Lung (tissue), 12 donors: ENCODE results near the gene ANK3. TPM values are rescaled to one million over a fixed set of nuclear protein-coding genes. Genes with fewer than 3 reads are reported as not detected.

Experiments used
- ATAC-seq: fragments of 200-7000 bp; cut with Tn5 transposase; one replicate; pipeline ENCODE4 v1.9.1; 2020; ENCODE audit warnings: moderate number of reproducible peaks; ENCODE audit not compliant: insufficient read depth, low FRiP score
- DNase-seq, 3 donors: peaks; one replicate each; pipeline ENCODE4 v3.0.0-alpha.2; 2013 to 2017
- H3K27ac ChIP-seq, 2 donors: one replicate each; pipeline ENCODE4 v1.5.1; 2013; ENCODE audit warnings: mild to moderate bottlenecking in 2 of 2, moderate library complexity in 2 of 2, control low read depth in 1 of 2, inconsistent platforms in 1 of 2, low read depth in 1 of 2, low read length in 1 of 2
- H3K27me3 ChIP-seq, 3 donors: one replicate each; pipeline ENCODE4 v1.5.1; 2013; ENCODE audit warnings: low read length in 2 of 3; ENCODE audit not compliant: control insufficient read depth in 3 of 3, insufficient read depth in 3 of 3
- H3K36me3 ChIP-seq, 4 donors: one replicate each; pipeline ENCODE4 v1.5.1; 2013; ENCODE audit warnings: low read length in 4 of 4, mild to moderate bottlenecking in 1 of 4, moderate library complexity in 1 of 4; ENCODE audit not compliant: control insufficient read depth in 4 of 4, insufficient read depth in 4 of 4
- H3K4me1 ChIP-seq, 5 donors: one replicate each; pipeline ENCODE4 v1.5.1; 2013; ENCODE audit warnings: low read length in 5 of 5, mild to moderate bottlenecking in 2 of 5, moderate library complexity in 1 of 5; ENCODE audit not compliant: control insufficient read depth in 5 of 5, insufficient read depth in 5 of 5
- H3K4me3 ChIP-seq: one replicate; pipeline ENCODE4 v1.5.1; 2013; ENCODE audit warnings: mild to moderate bottlenecking, control low read depth, moderate library complexity
- H3K9ac ChIP-seq, 2 donors: one replicate each; pipeline ENCODE4 v1.5.1; 2013; ENCODE audit warnings: low read length in 2 of 2, control low read depth in 1 of 2; ENCODE audit not compliant: insufficient read depth in 1 of 2
- H3K9me3 ChIP-seq, 4 donors: one replicate each; pipeline ENCODE4 v1.5.1; 2013; ENCODE audit warnings: low read length in 3 of 4, mild to moderate bottlenecking in 1 of 4, moderate library complexity in 1 of 4; ENCODE audit not compliant: control insufficient read depth in 4 of 4, insufficient read depth in 3 of 4
- WGBS, 2 donors: extraction: QIAGEN DNeasy Blood & Tissue Kit; methylation state at CpG; one replicate each; pipeline ENCODE4 v1.1.7; 2013; 5-methylcytosine and 5-hydroxymethylcytosine counted together
- polyA plus RNA-seq, 2 donors: library from polyadenylated mRNA; stranded (reverse); fragments of 200-250 nt; gene quantifications; one replicate each; pipeline ENCODE4 v1.2.1, GENCODE V29; 2013
- total RNA-seq, 2 donors: library from RNA; depleted of rRNA in 1 of 2; stranded (reverse); fragments of >200 nt in 1 of 2; gene quantifications; one replicate each; pipeline ENCODE4 v1.2.1, GENCODE V29; 2014 to 2021
- TF ChIP-seq, protein P1 (sequence below): IDR thresholded peaks from 2 replicates; pipeline ENCODE4 v1.5.1; 2012; ENCODE audit warnings: mild to moderate bottlenecking; ENCODE audit errors: control extremely low read depth, extremely low read depth
- donor health status: control.
- donor health status: control.
- donor health status: Bipolar disorder and iron deficiency.
- donor health status: healthy.
- donor health status: DM: yes; HTN: yes; CAD: no.

ANK3 gene
- total and polyA plus RNA-seq, 4 donors, result 10.4 to 96.0 (median 46.4) TPM

GRCh38 chr10:60028081-60028480 is 361.6 kb downstream of the ANK3 start:
- DNase-seq (no peak), ATAC-seq (no peak)
- Histone ChIP-seq H3K36me3 (peaks cover 0 to 3% (median 0%) of the 10 kb centered on the region in 4 donors), H3K9me3 (peaks cover 0 to 2% (median 0%) of the 10 kb centered on the region in 4 donors), H3K9ac (no peak overlapping the region), H3K4me3 (no peak overlapping the region), H3K27me3 (no peaks in the 10 kb centered on the region), H3K4me1 (peaks cover 2 to 31% (median 3%) of the 10 kb centered on the region in 5 donors), H3K27ac (no peak overlapping the region)
- 87 to 91% methylated on average over 1 of the region's 1 CpG for WGBS, 2 donors
- TF ChIP-seq, protein P1, sequence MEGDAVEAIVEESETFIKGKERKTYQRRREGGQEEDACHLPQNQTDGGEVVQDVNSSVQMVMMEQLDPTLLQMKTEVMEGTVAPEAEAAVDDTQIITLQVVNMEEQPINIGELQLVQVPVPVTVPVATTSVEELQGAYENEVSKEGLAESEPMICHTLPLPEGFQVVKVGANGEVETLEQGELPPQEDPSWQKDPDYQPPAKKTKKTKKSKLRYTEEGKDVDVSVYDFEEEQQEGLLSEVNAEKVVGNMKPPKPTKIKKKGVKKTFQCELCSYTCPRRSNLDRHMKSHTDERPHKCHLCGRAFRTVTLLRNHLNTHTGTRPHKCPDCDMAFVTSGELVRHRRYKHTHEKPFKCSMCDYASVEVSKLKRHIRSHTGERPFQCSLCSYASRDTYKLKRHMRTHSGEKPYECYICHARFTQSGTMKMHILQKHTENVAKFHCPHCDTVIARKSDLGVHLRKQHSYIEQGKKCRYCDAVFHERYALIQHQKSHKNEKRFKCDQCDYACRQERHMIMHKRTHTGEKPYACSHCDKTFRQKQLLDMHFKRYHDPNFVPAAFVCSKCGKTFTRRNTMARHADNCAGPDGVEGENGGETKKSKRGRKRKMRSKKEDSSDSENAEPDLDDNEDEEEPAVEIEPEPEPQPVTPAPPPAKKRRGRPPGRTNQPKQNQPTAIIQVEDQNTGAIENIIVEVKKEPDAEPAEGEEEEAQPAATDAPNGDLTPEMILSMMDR, result no peak

DNA sequence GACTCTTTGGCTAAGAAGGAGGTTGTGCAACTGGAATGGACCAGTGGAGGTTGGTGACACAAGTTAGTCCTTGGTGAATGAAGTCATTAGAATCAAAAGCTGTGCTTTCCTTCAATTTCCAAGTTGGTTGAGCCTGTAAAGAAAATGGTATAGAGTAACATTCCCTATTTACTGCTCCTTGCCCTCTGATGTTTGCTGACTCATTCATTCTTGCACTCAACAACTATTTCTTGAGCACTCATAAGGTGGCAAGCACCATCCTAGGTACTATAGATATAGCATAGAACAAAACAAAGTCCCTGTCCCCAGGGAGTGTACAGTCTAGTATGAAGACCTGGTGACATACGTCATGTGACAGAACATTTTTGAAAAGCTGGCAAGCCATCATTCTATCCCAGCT is 364.4 kb downstream of the ANK3 start:
- TF ChIP-seq, protein P1, result no peak
- Histone ChIP-seq H3K27ac (no peak overlapping the region), H3K27me3 (no peaks in the 10 kb centered on the region), H3K9ac (no peak overlapping the region), H3K36me3 (peaks cover 0 to 3% (median 0%) of the 10 kb centered on the region in 4 donors), H3K4me1 (peaks cover 0 to 9% (median 0%) of the 10 kb centered on the region in 5 donors), H3K9me3 (peaks cover 0 to 2% (median 0%) of the 10 kb centered on the region in 4 donors), H3K4me3 (no peak overlapping the region)
- DNase-seq (no peak), ATAC-seq (no peak)
- WGBS, 2 donors, result 96 to 100% methylated on average over 1 of the region's 1 CpG

DNA sequence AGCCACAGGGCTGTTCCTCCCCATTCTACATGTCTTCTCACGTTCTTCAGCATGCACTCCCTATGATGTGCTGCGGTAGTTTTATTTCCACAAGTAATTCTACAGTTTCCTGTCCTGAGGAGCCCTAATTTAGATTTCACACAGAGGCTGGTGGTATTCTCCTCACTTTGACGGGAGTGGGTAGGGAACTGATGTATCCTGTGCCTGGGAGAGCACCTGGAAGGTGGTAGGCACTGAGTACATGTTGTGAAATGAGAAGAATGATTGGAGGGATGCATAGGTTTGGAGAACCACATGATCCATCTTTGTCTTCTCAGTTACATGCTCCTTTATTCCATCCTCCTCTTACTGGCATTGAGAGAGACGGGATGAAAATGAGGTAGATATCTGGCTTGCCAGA is 365.2 kb downstream of the ANK3 start:
- H3K9me3 ChIP-seq, result peaks cover 0 to 2% (median 0%) of the 10 kb centered on the region in 4 donors
- peaks cover 0 to 3% (median 0%) of the 10 kb centered on the region in 4 donors for H3K36me3 ChIP-seq
- peaks cover 0 to 6% (median 0%) of the 10 kb centered on the region in 5 donors for H3K4me1 ChIP-seq
- no peak for ATAC-seq
- TF ChIP-seq, protein P1, result no peak
- WGBS, 2 donors, result 91 to 96% methylated on average over 4 of the region's 4 CpGs
- DNase-seq, result no peak
- H3K4me3 ChIP-seq, result no peak overlapping the region
- no peaks in the 10 kb centered on the region for H3K27me3 ChIP-seq
- H3K27ac ChIP-seq, result no peak overlapping the region
- no peak overlapping the region for H3K9ac ChIP-seq
